Stimulated activated effector memory CD8-positive, alpha-beta T cell treated with anti-CD3 and anti-CD28 coated beads, Interleukin-12 subunit alpha, Interleukin-12 subunit beta, amount 100 ng/mL, for 72 hours (primary cell): Measurements from ENCODE around the gene MTRR.

Source experiments
- ATAC-seq: fragments of 150-1000 bp; cut with Tn5 transposase; 2 replicates; pipeline ENCODE4 v1.10.0; 2021
- DNase-seq, 2 donors: peaks; one replicate each; pipeline ENCODE4 v3.0.0; 2021 to 2022; ENCODE audit warnings: low spot score in 2 of 2
- H3K27ac Mint-ChIP-seq: one replicate; pipeline ENCODE4 v1.8.0; 2022; ENCODE audit warnings: mild to moderate bottlenecking, mixed read lengths
- H3K36me3 Mint-ChIP-seq: one replicate; pipeline ENCODE4 v1.8.0; 2022; ENCODE audit warnings: mild to moderate bottlenecking, mixed read lengths
- H3K4me1 Mint-ChIP-seq: one replicate; pipeline ENCODE4 v1.8.0; 2022; ENCODE audit warnings: mixed read lengths
- H3K4me3 Mint-ChIP-seq: one replicate; pipeline ENCODE4 v1.8.0; 2022; ENCODE audit warnings: mild to moderate bottlenecking, mixed read lengths
- H3K9me3 Mint-ChIP-seq: one replicate; pipeline ENCODE4 v1.8.0; 2022; ENCODE audit warnings: mixed read lengths

MTRR gene

DNA sequence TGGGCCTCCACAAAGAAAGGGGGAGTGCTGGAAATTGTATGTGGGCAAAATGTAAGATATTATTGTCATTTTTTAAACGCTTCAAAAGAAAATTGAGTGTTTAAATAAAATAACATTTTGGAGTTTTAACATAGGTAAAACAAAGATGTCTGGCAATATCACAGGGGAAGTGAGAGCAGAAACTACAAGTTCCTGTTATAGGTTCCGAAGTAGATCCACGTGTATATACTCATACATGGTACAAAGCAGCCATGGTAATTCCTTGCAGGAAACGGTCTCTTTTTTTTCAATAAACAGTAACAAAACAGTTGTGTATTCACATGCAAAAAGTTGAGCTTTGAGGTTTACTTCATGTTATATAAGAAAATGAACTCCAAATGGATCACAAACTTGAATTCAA, 78.4 kb downstream of the MTRR start:
- Mint-ChIP-seq H3K9me3 (peaks cover 6% of the 10 kb centered on the region), H3K4me3 (no peak overlapping the region), H3K36me3 (no peaks in the 10 kb centered on the region), H3K4me1 (no peaks in the 10 kb centered on the region), H3K27ac (no peak overlapping the region)
- DNase-seq (no peak), ATAC-seq (no peak)
